Measurements from ENCODE around the gene SLC49A3.

DNA sequence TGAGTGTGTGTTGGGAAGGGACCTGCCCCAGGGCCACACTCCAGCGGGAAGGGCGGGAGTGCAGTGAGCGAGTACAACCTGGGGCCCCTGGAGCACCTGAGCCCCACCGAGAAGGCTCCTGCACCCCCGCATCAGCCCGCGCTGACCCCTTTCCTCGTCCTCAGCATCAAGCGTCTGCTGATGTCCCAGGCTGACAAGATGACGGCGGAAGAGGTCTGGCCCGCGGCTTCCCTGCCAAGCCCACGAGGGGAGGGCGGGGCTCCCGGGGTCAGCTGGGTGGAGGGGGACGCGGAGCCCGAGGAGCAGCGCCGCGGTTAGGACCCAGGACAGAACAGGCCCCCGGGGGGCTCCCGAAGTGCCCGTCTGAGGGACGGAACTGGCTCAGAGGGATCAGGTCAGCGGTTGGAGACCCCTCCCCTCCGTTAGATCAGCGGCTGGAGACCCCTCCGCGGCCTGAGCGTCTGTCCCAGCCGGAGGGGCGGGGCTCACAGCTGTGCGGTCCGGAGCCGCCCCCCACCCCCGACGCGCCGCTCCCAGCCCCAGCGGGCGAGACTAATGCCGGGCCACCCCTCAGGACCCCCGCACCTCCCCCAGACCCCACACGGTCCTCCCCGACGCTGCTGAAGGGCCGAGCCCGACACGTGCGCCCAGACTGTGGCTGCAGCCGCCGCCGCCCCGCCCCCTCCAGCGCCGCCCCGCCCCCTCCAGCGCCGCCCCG, 7.9 kb downstream of the SLC49A3 start:
- TF ChIP-seq NR2C2 (IDR thresholded peaks at IDR 0.05; ENCODE audit: borderline replicate concordance, control insufficient read depth, insufficient read length, low read depth), result no peak
- TF ChIP-seq, protein P1, sequence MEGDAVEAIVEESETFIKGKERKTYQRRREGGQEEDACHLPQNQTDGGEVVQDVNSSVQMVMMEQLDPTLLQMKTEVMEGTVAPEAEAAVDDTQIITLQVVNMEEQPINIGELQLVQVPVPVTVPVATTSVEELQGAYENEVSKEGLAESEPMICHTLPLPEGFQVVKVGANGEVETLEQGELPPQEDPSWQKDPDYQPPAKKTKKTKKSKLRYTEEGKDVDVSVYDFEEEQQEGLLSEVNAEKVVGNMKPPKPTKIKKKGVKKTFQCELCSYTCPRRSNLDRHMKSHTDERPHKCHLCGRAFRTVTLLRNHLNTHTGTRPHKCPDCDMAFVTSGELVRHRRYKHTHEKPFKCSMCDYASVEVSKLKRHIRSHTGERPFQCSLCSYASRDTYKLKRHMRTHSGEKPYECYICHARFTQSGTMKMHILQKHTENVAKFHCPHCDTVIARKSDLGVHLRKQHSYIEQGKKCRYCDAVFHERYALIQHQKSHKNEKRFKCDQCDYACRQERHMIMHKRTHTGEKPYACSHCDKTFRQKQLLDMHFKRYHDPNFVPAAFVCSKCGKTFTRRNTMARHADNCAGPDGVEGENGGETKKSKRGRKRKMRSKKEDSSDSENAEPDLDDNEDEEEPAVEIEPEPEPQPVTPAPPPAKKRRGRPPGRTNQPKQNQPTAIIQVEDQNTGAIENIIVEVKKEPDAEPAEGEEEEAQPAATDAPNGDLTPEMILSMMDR (IDR thresholded peaks at IDR 0.05 in 2 of 3, conservative IDR thresholded peaks at IDR 0.05 in 1 of 3; ENCODE audit: control insufficient read depth in 2 of 3, extremely low read depth in 1 of 3, insufficient read depth in 1 of 3, low read depth in 3 of 3, low read length in 3 of 3), result no peak
- TF ChIP-seq CHD2 (IDR thresholded peaks at IDR 0.05; ENCODE audit: borderline replicate concordance, low read depth, low read length), result no peak
- TF ChIP-seq KDM1A (IDR thresholded peaks at IDR 0.05; ENCODE audit: borderline replicate concordance), result no peak
- no peak for TF ChIP-seq RBBP5 (conservative IDR thresholded peaks at IDR 0.05)
- no peak for TF ChIP-seq POLR2A (IDR thresholded peaks at IDR 0.05; ENCODE audit: low read depth, low read length)
- TF ChIP-seq RAD21 (IDR thresholded peaks at IDR 0.05; ENCODE audit: insufficient read depth, low read depth, low read length), result no peak
- no peak for TF ChIP-seq RCOR1 (conservative IDR thresholded peaks at IDR 0.05; ENCODE audit: low read depth, low read length)
- TF ChIP-seq MYC (IDR thresholded peaks at IDR 0.05; ENCODE audit: insufficient read depth, insufficient read length, insufficient replicate concordance, low read length, severe bottlenecking), result no peak
- no peak for TF ChIP-seq SUZ12 (IDR thresholded peaks at IDR 0.05; ENCODE audit: unreplicated experiment)
- TF ChIP-seq, protein P2, sequence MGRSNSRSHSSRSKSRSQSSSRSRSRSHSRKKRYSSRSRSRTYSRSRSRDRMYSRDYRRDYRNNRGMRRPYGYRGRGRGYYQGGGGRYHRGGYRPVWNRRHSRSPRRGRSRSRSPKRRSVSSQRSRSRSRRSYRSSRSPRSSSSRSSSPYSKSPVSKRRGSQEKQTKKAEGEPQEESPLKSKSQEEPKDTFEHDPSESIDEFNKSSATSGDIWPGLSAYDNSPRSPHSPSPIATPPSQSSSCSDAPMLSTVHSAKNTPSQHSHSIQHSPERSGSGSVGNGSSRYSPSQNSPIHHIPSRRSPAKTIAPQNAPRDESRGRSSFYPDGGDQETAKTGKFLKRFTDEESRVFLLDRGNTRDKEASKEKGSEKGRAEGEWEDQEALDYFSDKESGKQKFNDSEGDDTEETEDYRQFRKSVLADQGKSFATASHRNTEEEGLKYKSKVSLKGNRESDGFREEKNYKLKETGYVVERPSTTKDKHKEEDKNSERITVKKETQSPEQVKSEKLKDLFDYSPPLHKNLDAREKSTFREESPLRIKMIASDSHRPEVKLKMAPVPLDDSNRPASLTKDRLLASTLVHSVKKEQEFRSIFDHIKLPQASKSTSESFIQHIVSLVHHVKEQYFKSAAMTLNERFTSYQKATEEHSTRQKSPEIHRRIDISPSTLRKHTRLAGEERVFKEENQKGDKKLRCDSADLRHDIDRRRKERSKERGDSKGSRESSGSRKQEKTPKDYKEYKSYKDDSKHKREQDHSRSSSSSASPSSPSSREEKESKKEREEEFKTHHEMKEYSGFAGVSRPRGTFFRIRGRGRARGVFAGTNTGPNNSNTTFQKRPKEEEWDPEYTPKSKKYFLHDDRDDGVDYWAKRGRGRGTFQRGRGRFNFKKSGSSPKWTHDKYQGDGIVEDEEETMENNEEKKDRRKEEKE (IDR thresholded peaks at IDR 0.05), result no peak

Data from GM12878 (cell line).